ENCODE results near the gene SPRY4.
"Not testable (repeated sequence)": the region's sequence is repeated elsewhere in the genome, so short reads cannot be mapped to it uniquely, and the experiment has no call there.

SPRY4 gene

DNA sequence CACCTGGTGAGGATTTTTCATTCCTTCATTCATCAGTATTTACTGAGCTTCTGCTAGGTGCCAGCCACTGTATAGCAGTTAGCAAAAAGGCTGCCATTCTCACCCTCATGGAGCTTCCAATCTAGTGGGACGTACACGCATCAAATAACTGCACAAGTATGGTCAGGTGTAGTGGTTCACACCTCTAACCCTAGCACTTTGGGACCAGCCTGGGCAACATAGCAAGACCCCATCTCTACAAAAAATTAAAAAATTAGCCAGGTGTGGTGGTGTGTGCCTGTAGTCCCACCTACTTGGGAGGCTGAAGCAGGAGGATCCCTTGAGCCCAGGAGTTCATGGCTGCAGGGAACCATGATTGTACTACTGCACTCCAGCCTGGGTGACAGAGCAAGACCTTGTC, 8.9 kb upstream of the SPRY4 start:
- DNase-seq (ENCODE audit: low read depth), result not testable (repeated sequence)

DNA sequence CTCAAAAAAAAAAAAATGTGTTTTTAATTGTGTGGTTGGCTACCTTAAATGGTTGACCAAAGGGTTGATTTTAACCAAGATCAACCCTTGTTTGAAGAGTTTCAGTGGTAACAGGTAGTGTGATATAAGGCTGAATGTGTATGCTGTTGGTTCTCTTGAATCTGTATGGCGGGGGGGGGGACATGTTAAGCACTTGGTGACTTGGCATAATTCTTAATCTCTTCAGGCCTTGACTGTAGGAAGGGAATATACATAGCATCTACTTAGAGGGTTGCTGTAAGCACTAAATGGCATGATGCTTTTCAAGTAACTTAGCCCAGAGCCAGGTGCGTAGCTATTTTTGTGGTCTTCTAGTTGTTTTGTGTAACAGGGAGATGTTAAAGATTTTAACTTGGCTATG, 5.6 kb upstream of the SPRY4 start:
- DNase-seq (ENCODE audit: low read depth), result no peak

DNA sequence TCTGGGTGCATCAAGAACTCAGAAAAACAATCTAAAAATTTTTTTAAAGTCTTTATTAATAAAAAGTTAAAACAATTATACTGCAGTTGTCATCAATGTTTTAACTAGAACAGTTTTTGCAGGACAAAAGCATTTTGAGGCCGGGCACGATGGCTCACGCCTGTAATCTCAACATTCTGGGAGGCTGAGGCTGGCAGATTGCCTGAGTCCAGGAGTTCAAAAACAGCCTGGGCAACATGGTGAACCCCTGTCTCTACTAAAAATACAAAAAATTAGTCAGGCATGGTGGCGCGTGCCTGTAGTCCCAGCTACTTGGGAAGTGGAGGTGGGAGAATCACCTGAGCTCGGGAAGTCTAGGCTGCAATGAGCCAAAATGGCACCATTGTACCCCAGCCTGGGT, 5.2 kb upstream of the SPRY4 start:
- no peak for DNase-seq (ENCODE audit: low read depth)

DNA sequence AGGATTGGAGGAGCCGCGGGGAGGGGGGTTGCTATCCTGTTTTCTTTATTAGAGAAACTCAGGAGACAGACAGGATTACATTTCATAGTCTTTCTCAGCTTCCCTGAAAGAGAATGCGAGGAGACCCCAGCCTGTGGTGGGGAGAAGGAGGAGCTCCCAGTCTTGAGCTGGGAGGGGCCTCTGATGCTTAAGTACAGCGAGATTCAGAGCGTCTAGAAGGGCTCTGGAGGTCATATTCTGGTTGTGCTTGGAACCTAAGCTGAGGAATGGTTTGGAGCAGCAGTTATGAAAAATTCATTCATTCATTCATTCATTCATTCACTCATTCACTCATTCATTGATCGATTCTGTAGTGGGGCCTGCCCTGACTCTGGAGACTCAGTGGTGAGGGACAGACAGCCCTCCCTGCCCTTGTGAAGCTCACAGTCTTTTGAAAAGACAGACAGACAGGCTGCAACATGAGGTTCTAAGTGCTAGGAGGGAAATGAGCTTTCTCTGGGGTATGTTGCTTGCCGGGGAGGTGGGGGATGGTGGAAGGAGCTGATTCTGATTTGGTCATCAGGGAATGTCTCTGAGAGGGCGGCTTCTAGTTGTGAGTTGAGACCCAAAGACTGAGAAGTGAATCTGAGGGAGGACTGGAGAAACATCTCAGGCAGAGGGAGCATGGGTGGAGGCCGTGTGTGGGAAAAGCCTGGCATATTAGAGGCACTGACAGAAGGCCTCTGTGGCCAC, 2.5 kb upstream of the SPRY4 start:
- peak; percentile 78 for DNase-seq (ENCODE audit: low read depth)

DNA sequence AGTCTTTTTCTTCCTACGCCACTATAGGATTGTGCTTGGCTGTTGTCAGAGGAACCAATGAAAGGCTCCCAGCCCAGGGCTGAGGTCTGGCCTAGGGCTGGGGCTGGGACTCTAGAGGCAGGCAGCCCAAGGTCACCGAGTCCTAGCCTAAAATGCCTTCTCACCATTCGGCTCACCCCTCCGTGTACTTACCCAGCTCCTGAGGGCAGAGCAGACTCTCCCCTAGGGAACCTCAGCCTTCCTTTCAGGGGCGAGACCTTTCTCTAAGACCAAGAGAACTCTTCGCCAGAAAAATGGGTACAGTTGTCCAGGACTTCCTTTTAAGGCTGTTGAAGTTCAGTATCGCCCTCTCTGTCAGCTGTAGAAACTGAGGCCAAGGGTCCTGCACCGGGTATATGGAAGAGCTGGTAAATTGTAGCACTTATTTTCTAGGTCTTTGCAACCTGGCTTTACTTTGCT, 1.7 kb upstream of the SPRY4 start:
- no peak for DNase-seq (ENCODE audit: low read depth)

DNA sequence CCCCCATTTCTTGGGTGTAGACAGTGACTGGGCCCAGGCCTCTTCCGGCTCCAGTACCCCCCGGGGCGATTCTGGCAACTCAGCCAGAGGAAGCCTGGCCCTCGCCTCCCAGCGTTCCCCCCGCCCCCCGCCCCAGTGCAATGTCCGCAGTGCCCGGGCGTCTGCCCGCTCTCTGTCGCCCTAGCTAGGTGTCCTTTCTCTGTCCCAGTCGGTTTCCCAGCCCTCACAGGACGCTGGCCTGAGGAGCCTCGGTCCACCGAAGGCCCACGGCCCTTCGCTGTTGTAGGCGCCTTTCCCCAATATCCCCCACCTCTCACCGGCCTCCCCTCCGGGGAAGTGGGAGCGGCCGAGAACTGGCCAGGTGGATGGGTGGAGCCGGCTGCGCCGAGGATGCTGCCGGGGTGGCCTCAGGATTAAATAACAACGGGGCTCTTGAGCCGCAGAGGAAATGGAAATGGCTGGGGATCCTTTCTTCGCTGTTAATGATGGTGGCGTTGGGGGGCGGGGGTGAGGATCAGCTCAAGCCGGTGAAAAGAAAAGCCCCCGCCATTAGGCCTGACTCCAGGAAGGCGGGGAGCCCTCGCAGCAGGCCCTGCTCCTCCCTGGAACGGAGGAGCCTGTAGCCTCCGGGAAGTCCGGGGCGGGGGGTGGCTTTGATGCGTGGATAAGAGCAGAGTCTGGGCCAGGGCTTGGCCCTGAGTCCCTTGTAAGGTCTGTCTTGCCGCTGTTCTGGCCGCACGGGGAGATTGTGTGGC, 1.1 kb upstream of the SPRY4 start:
- DNase-seq (ENCODE audit: low read depth), result no peak

DNA sequence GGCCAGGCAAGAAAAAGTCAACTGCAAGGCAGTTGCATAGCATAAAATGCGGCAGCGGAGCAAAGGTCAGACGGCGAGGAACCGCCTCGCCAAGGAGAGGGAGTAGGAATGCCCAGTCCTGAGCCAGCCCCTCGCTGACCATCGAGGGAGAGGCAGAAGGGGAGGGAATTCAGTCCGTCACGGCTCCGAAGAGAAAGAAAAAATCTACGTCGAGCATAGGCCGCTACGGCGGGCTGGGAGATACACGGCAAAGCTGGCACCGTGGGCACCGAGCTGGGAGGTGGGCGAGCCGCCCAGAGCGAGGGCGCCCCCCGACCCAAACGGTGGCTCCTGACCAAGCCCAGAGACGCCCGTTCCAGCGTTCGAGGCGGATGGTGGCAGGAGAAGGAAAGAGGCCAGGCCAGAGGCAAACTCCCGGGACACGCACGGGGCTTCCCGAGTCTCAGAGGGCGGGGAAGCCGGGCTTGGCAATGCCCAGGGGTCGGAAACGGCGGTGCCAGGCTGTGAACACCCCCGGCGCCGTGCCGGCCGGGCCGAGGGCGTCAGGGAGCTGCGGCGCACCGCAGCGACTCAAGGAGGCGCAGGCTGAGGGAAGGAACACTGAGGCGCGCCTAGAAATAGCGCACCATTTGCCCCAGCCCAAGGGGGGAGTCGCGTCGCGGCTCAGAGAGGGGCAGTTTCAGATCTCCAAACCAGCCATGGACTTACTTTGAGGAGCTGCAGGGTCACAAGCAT, 518 bp downstream of the SPRY4 start:
- DNase-seq (ENCODE audit: low read depth), result no peak

DNA sequence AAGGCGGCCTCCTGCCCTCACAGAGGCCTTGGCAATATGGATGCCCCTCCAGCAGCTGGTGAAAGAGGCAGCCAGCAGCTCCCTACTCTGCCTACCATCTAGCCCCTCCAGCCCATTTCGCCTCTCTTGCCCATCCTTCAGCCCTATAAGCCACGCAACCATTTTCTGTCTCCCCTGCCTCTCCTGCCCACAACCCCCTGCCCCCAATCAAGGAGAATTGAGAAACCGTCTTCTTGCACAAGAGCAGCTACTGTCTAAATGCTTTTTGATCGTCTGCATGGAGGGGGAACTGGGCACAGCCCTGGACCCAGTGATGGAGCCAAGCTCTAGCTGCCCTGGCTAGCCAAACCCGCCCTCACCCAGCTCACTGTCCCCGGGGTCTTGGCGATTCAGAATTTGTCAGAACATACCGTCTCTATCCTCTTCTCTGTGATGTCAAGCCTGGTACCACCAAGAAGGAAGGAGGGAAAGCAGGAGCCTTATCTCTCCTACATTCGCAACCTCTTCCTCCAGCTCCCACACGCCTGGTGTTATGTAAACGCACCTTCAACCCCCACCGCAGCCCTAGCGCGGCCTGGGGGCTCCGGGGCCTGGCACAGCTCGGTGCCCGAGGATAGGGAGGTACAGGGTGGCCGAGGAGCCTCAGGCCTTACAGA, 1.2 kb downstream of the SPRY4 start:
- DNase-seq (ENCODE audit: low read depth), result no peak

DNA sequence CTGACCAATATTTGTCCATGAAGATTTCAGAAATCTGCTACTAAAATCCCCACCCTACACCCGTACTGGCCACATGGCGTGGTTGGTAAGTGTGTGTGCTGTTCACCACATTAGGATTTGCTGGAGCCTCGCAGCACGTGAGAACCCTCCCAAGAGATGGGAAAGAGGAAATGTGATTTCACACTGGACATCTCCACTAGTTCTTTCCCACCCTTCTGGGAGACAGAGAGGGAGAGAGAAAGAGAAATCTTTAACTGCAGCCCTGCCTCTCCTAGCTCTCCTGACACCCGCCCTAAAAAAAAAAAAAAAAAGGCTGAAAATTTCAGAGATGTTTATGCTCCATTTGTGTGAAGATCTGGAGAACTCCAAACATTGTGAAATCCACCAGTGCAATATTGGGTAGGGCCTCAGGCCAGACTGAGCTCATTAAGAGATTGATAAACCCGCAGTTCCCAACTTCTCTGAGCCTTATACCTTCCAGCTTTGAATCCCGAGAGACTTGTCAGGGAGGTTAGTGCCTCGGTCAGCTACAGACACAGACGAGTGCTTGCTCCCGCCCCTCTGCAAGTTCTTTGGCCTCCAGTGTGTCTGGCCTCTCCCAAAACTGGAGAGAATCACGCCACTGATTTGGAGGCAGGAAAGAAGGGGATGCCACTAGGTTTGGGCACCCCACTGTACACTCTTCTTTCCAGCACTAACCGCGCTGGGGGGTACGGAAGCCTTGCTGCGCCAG, 1.9 kb downstream of the SPRY4 start:
- DNase-seq (ENCODE audit: low read depth), result peak; percentile 73

DNA sequence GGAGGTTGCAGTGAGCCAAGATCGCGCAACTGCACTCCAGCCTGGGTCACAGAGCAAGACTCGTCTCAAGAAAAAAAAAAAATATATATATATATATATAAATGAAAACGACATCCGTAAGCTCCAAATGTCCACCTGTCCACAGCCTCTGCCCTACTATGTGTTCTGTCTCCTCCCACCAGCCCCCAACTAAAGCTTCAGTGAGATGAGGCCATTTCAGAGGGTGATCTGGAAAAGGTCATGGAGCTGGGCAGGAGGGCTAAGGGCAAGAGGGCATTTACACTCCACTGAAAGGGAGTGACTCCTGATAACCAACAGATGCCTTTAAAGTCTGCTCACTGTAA, 2.4 kb downstream of the SPRY4 start:
- no peak for DNase-seq (ENCODE audit: low read depth)

DNA sequence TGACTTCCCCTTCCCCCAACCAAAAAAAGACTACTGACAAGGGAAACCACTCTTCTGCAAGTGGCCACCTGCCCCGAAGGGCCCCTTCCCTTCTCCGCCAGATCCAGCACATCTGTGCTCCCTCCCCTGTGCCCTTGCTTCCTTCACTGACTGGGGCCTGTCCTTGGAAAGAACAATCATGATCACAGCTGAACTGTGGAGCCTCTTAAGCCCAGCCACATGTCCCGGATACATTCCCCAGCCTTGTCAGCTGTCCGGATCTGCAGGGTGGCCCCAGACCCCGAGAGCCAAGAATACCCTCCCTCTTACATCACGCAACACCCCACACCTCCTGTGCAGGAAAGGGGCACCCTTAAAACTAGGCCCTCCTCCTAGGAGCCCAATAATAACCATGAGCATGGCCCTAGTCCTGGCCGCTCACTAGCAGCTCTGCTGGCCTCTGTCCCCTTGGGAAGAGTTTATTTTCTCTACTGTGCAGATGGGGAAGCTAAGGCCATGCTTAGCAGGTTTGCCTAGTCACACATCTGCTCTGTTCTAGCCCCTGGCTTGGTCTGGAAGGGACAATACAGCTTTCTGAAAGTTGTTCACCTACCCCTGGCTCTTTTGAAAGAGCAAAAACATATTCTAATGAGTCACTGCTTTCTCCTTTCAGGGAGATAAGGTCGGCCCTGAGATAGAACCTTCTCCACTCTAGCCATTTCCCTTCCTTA, 3.8 kb downstream of the SPRY4 start:
- DNase-seq (ENCODE audit: low read depth), result no peak

DNA sequence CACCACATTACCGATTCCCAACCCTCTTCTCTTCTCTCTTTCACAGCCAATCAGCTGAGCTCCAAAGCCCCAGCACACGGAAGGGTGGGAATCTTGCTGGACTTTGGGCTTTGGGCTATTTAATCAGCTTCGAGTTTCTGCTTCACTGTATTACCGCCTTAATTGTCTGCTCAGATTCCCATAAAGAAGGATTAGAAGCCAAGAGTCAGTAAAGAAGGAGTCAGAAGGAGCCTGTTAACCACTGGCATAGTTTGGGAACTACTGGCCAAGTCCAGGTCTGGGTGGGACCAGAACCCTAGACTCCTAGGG, 4.4 kb downstream of the SPRY4 start:
- no peak for DNase-seq (ENCODE audit: low read depth)

DNA sequence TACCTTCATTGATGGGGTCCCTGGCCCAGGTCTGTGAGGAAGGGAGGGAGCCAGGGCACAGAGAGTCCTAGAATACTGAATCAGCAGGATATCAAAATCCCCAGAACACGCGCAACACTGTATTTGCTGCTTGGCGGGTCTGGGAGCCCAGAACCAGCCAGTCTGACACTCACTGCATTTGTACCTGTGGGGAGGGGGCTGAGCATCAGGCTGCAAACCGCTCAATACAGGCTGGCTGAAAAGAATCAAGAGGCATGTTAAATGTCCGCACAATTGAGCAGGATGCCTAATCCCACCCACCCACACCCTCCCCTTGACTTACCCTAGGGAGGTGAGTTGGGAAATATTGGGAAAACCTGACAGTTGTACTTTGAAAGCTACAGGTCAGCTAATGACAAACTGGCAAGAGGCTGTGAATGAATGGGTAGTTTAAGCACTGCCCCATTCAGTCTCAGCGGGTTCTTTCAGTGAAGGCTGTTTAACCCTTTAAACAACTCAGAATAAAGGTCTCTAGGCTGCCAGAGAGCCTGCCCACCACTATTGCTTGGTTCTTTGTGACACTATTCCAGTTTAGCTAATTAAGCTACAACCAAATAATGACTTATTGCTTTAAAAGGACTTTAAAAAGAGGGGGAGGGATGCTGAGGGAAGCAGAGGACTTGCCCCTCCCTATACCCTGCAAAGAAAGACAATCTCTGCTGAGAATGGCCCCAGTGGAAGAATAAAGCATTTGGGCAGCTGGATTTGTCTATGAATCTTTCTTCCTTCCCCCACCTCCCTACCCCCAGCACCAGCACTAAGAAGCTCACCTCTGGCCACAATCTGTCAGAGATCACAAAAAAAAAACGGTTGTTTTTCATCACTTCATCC, 5.0 kb downstream of the SPRY4 start:
- DNase-seq (ENCODE audit: low read depth), result no peak

DNA sequence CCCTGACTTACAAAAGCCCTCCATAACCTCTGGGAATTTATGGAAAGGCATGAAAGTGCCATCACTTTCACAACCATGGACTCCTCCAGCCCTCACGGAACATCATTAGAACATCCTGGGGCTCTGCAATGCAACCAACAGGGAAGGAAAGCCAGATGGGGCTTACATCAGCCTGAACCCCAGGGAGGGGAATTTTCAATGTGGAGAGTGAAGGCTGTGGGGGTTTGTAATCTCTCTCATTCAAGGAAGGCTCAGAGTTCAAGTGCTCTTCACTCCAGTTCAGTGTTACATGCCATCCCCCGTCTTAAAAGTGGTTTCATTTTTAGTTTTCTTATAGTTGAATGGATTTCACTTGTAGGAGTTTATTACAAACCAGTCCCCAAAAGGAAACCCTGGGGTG, 5.7 kb downstream of the SPRY4 start:
- no peak for DNase-seq (ENCODE audit: low read depth)

DNA sequence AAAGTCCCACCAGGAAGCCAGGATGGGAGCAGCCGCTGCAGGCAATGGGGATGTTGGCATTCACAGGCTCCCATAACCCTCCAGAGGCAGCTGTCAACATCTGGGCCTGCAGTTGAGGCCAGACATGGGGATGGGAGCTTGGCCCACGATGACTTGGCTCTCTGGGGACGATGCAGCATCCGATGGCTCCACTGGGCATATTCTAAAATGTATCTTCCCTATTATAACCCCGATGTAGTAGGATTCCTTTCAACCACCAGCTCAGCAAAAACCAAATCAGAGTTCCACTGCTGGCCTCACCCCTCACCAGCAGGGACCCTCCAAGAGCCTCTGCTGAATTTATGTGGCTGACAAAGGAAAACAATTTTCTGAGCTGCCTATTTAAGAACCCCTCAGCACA, 7.1 kb downstream of the SPRY4 start:
- DNase-seq (ENCODE audit: low read depth), result no peak

DNA sequence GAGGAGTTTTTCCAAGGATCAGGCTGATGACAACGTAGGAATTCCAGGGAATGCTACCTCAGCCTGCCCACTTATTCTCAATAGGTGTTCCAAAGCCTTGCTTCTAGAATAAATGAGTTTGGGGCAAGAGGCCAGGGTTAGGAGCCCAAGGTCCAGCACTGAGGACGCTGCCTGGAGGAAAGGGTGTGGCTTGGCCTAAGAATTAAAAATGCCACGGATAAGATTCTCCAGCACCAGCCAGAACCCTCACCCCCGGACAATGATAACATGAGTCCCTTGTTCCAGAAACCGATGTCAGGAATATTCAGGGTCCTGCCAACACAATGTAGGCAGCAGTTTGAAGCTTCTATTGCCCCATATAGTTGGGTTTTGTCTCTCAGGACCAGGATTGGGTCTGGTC, 7.6 kb downstream of the SPRY4 start:
- no peak for DNase-seq (ENCODE audit: low read depth)

DNA sequence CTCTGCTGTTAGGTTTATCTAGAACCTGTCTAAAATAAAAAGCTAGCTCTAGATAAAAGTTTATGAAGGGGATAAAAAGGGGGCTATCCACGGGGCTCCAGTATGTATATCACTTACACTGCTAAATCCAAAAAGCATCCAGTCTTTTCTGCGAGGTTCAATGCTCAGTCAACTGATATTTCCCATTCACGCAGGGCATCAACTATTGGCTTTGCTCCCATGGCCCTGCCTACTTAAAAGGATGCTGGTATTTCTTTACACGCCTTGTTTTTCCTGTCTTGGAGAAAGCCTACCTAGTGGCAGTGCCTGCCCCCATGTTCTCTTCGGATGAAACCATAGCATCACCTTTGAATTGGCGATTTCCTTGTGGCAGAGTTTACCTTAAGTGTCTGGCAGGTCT, 8.1 kb downstream of the SPRY4 start:
- DNase-seq (ENCODE audit: low read depth), result no peak

DNA sequence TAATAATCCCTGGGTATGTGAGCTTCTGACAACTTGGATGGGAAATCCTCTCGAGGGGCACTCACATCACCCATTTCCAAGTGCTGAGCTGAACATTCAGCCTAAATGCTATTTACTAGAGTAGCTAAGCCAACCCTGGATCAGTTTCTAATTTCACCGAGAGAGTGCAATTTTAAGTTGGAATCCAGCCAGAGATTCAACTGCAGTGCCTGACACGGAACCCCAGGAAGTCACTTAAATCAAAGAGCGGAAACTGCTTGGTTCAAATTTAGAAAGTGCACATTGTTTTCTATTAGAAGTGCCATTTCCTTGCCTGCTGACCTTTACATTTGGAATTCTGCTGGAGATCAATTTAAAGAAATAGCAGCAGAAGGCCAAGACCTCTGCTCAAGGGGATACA, 8.8 kb downstream of the SPRY4 start:
- DNase-seq (ENCODE audit: low read depth), result no peak

DNA sequence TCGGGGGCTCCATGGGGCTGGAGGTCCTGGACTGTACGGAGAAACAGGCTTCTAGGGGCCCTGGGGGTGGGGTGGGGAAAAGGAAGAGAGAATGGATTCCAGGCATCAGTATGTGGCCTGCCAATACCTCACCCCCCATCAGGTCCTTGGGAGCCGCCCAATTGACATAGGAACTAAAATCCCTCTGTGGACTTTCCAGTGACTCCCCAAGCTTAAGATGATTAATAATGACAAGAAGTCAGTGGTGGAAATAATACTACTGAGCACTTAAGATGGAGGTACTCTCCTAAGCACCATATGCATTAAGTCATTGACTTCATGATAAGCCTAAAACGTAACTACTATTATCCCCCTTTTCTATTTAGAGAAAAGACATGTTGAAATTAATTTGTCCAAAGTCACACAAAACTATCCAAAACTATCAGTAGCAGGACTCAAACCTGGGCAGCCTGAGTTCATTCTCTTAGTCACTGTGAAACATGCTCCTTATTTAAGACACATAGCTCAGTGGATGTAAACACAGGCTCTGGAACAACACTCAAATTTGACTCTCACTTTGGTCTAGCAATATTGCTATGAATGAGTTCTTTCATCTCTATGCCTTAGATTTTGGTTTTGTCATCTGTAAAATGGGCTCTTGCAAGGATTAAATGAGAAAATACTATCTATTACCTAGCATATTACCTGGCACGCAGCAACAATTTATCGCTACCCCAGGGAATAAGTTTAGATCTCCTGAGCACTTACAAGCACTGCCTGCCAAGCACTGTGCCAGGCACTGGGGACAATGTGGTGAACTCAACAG, 9.5 kb downstream of the SPRY4 start:
- DNase-seq (ENCODE audit: low read depth), result no peak

DNA sequence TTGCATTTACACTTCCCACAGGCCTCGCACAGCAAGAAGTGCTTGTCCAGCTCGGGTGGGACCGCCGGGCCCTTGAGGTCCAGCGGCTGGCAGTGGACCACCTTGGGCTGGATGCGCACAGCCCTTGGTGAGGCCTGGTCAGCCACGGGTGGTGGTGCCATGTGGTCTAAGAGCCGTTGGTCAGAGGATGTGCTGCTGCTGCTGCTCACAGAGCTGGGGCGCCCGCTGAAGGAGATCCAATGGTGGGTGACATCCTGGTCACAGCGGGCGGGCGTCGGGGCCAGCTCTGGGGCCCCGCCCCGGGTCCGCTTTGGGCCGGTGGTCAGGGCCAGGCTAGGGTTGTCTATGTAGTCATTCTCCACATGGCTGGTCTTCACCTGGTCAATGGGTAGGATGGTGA, 10.2 kb downstream of the SPRY4 start:
- no peak for DNase-seq (ENCODE audit: low read depth)

Data from GM04503 (cell line).